Measurements from ENCODE around the gene AMFR.

The AMFR gene

GRCh38 chr16:56362706-56363105 lies 62.6 kb downstream of the AMFR start:
- no peak for DNase-seq (ENCODE audit: low spot score)

GRCh38 chr16:56362057-56362655 lies 63.2 kb downstream of the AMFR start:
- DNase-seq (ENCODE audit: low spot score): no peak

- DNase-seq (ENCODE audit: low spot score): no peak
Observed at GRCh38 chr16:56360117-56361008, 65.0 kb downstream of the AMFR start.

GRCh38 chr16:56357765-56358322 lies 67.5 kb downstream of the AMFR start:
- no peak for DNase-seq (ENCODE audit: low spot score)

- no peak for DNase-seq (ENCODE audit: low spot score)
Observed at GRCh38 chr16:56357241-56357764, 68.0 kb downstream of the AMFR start.

- DNase-seq (ENCODE audit: low spot score): peak; percentile 67
Observed at GRCh38 chr16:56356276-56357240, 68.8 kb downstream of the AMFR start.

- DNase-seq (ENCODE audit: low spot score): no peak
Observed at GRCh38 chr16:56355786-56356275, 69.5 kb downstream of the AMFR start.

GRCh38 chr16:56355221-56355620 lies 70.1 kb downstream of the AMFR start:
- no peak for DNase-seq (ENCODE audit: low spot score)

GRCh38 chr16:56354746-56355145 lies 70.6 kb downstream of the AMFR start:
- DNase-seq (ENCODE audit: low spot score): no peak

GRCh38 chr16:56354016-56354415 lies 71.3 kb downstream of the AMFR start:
- DNase-seq (ENCODE audit: low spot score): no peak

- no peak for DNase-seq (ENCODE audit: low spot score)
Observed at GRCh38 chr16:56353054-56353921, 72.1 kb downstream of the AMFR start.

- no peak for DNase-seq (ENCODE audit: low spot score)
Observed at GRCh38 chr16:56352351-56353053, 72.8 kb downstream of the AMFR start.

GRCh38 chr16:56351481-56351880 lies 73.9 kb downstream of the AMFR start:
- no peak for DNase-seq (ENCODE audit: low spot score)

- DNase-seq (ENCODE audit: low spot score): no peak
Observed at GRCh38 chr16:56350491-56351405, 74.6 kb downstream of the AMFR start.

- DNase-seq (ENCODE audit: low spot score): no peak
Observed at GRCh38 chr16:56349711-56350161, 75.6 kb downstream of the AMFR start.

GRCh38 chr16:56349086-56349415 lies 76.3 kb downstream of the AMFR start:
- DNase-seq (ENCODE audit: low spot score): no peak

GRCh38 chr16:56348168-56349085 lies 76.9 kb downstream of the AMFR start:
- no peak for DNase-seq (ENCODE audit: low spot score)

- no peak for DNase-seq (ENCODE audit: low spot score)
Observed at GRCh38 chr16:56347670-56348069, 77.7 kb downstream of the AMFR start.

Measured in activated CD4-positive, alpha-beta T cell treated with anti-CD3 and anti-CD28 coated beads, Interleukin-2, Interleukin-4, amounts not matched to agents 100 ng/mL and 50 ng/mL, durations not matched to agents 16 hours and 8 hours (primary cell).